Esophagus squamous epithelium (tissue), 4 donors: ENCODE results near the gene PARD6B.

ENCODE experiments used
- CTCF ChIP-seq, 6 experiments: fragments of 450-650 bp in 4 of 6; fragments of 200-600 bp in 2 of 6; sonication (generic) in 2 of 6; IDR thresholded peaks; one replicate each; pipeline ENCODE4 v1.5.1; 2016 to 2019; ENCODE audit warnings: antibody characterized with exemption in 6 of 6, mild to moderate bottlenecking in 4 of 6, moderate library complexity in 4 of 6
- POLR2A ChIP-seq, 4 donors: fragments of 450-650 bp; IDR thresholded peaks; one replicate each; pipeline ENCODE4 v1.6.1; 2017; ENCODE audit warnings: antibody characterized with exemption in 4 of 4, mild to moderate bottlenecking in 4 of 4, moderate library complexity in 3 of 4

GRCh38 chr20:50711113-50711825 lies 20.1 kb upstream of the PARD6B start:
- TF ChIP-seq CTCF (IDR thresholded peaks at IDR 0.05), result no peak
- TF ChIP-seq POLR2A (IDR thresholded peaks at IDR 0.05), result no peak
